IMR-90 (cell line): Measurements from ENCODE around the gene KIAA1328. TPM values are rescaled to one million over a fixed set of nuclear protein-coding genes. Genes with fewer than 3 reads are reported as not detected.

ENCODE experiments used
- ATAC-seq: fragments of 200-7000 bp; cut with Tn5 transposase; 2 replicates; pipeline ENCODE4 v1.9.1; 2020; ENCODE audit warnings: low read depth, mild to moderate bottlenecking, moderate library complexity
- BruUV-seq: library from RNA; stranded (reverse); fragments of 400-500 nt; replicated peaks from 2 replicates; lab custom pipeline; 2021; lab: Mats Ljungman, UMichigan
- CTCF ChIA-PET: fragments of 300-600 bp; formaldehyde crosslinking; extraction: SDS; loops from one replicate; lab custom pipeline; 2021; ENCODE audit warnings: antibody characterized with exemption; lab: Yijun Ruan, JAX
- POLR2A ChIA-PET: fragments of 300-600 bp; sonication (Branson Sonifier 250); formaldehyde crosslinking; loops from one replicate; lab custom pipeline; 2022; ENCODE audit warnings: antibody characterized with exemption; ENCODE audit not compliant: unreplicated experiment; lab: Charles Lee
- DNase-seq: peaks from one replicate; pipeline ENCODE4 v3.0.0; 2013
- H2AFZ ChIP-seq: replicated peaks from 2 replicates; pipeline ENCODE3; 2013; ENCODE audit warnings: low read length, mild to moderate bottlenecking; ENCODE audit not compliant: poor library complexity
- H2AK5ac ChIP-seq: 2 replicates; pipeline ENCODE4 v1.6.1; 2013; ENCODE audit warnings: low read depth, low read length, inconsistent platforms
- H2AK9ac ChIP-seq: replicated peaks from 2 replicates; pipeline ENCODE3; 2013; ENCODE audit warnings: mild to moderate bottlenecking, low read depth, low read length, moderate library complexity; ENCODE audit not compliant: poor library complexity
- H2BK120ac ChIP-seq: 2 replicates; pipeline ENCODE4 v1.6.1; 2013; ENCODE audit warnings: low read depth, low read length, inconsistent platforms
- H2BK15ac ChIP-seq: 3 replicates; pipeline ENCODE4 v1.6.1; 2013; ENCODE audit warnings: low read depth, low read length, inconsistent platforms
- H2BK20ac ChIP-seq: 2 replicates; pipeline ENCODE4 v1.6.1; 2013; ENCODE audit warnings: low read depth, mild to moderate bottlenecking, inconsistent platforms, low read length, moderate library complexity
- H2BK5ac ChIP-seq: 2 replicates; pipeline ENCODE4 v1.6.1; 2013; ENCODE audit warnings: mild to moderate bottlenecking, low read depth, low read length, inconsistent platforms; ENCODE audit not compliant: poor library complexity, severe bottlenecking
- H3K14ac ChIP-seq: replicated peaks from 2 replicates; pipeline ENCODE4 v1.6.1; 2013; ENCODE audit warnings: low read depth, low read length, inconsistent platforms
- H3K18ac ChIP-seq: 2 replicates; pipeline ENCODE4 v1.6.1; 2013; ENCODE audit warnings: low read depth, low read length, control low read depth
- H3K23ac ChIP-seq: 2 replicates; pipeline ENCODE4 v1.6.1; 2013; ENCODE audit warnings: low read depth, low read length, inconsistent platforms
- H3K27ac ChIP-seq: 2 replicates; pipeline ENCODE4 v1.5.1; 2013; ENCODE audit warnings: mild to moderate bottlenecking, control low read depth, low read length; ENCODE audit not compliant: insufficient read depth
- H3K27me3 ChIP-seq: 2 replicates; pipeline ENCODE4 v1.6.1; 2013; ENCODE audit warnings: low read length; ENCODE audit not compliant: control insufficient read depth, insufficient read depth
- H3K36me3 ChIP-seq: 2 replicates; pipeline ENCODE4 v1.6.1; 2013; ENCODE audit warnings: low read length, mixed read lengths; ENCODE audit not compliant: control insufficient read depth, insufficient read depth
- H3K4ac ChIP-seq: 2 replicates; pipeline ENCODE4 v1.6.1; 2013; ENCODE audit warnings: low read depth, low read length, inconsistent platforms
- H3K4me1 ChIP-seq: 2 replicates; pipeline ENCODE4 v1.6.1; 2013; ENCODE audit warnings: low read length, mixed read lengths; ENCODE audit not compliant: control insufficient read depth, insufficient read depth
- H3K4me2 ChIP-seq: 2 replicates; pipeline ENCODE4 v1.6.1; 2013; ENCODE audit warnings: low read depth, mild to moderate bottlenecking, control low read depth, low read length, moderate library complexity
- H3K4me3 ChIP-seq: 2 replicates; pipeline ENCODE4 v1.5.1; 2013; ENCODE audit warnings: low read depth, mild to moderate bottlenecking, control low read depth, low read length, moderate library complexity; ENCODE audit not compliant: insufficient read depth
- H3K56ac ChIP-seq: 2 replicates; pipeline ENCODE4 v1.6.1; 2013; ENCODE audit warnings: low read length, inconsistent platforms; ENCODE audit not compliant: insufficient read depth; ENCODE audit errors: extremely low read depth
- H3K79me1 ChIP-seq, 2 experiments: 2 replicates each; pipeline ENCODE4 v1.6.1; 2013; ENCODE audit warnings: low read length in 2 of 2, inconsistent platforms in 1 of 2, low read depth in 1 of 2
- H3K9ac ChIP-seq: 2 replicates; pipeline ENCODE4 v1.6.1; 2013; ENCODE audit warnings: low read depth, low read length, control low read depth
- H3K9me1 ChIP-seq: 2 replicates; pipeline ENCODE4 v1.6.1; 2013; ENCODE audit warnings: low read length, inconsistent platforms; ENCODE audit not compliant: insufficient read depth
- H3K9me3 ChIP-seq: 2 replicates; pipeline ENCODE4 v1.6.1; 2013; ENCODE audit warnings: low read length; ENCODE audit not compliant: control insufficient read depth, insufficient read depth
- H4K20me1 ChIP-seq: 2 replicates; pipeline ENCODE4 v1.6.1; 2013; ENCODE audit warnings: low read length, inconsistent platforms; ENCODE audit not compliant: insufficient read depth
- H4K5ac ChIP-seq: 2 replicates; pipeline ENCODE4 v1.6.1; 2013; ENCODE audit warnings: mild to moderate bottlenecking, low read depth, low read length, control low read depth
- H4K8ac ChIP-seq, 2 experiments: 2 replicates each; pipeline ENCODE4 v1.6.1; 2013; ENCODE audit warnings: low read depth in 2 of 2, low read length in 2 of 2, control low read depth in 1 of 2, inconsistent platforms in 1 of 2
- H4K91ac ChIP-seq: 2 replicates; pipeline ENCODE4 v1.6.1; 2013; ENCODE audit warnings: low read depth, low read length, inconsistent platforms; ENCODE audit not compliant: insufficient read depth
- BHLHE40 ChIP-seq: fragments of 150-350 bp; IDR thresholded peaks from 2 replicates; pipeline ENCODE4 v1.6.1; 2016; ENCODE audit warnings: mild to moderate bottlenecking, low read depth, low read length
- CTCF ChIP-seq: conservative IDR thresholded peaks from 2 replicates; pipeline ENCODE4 v1.5.1; 2012; ENCODE audit warnings: mild to moderate bottlenecking, low read depth, low read length, improper control_type of control experiment
- FOS ChIP-seq: fragments of 150-350 bp; IDR thresholded peaks from 2 replicates; pipeline ENCODE4 v1.6.1; 2016; ENCODE audit warnings: low read depth, low read length
- MAFK ChIP-seq: IDR thresholded peaks from 2 replicates; pipeline ENCODE4 v1.6.1; 2012; ENCODE audit warnings: low read depth, low read length, improper control_type of control experiment
- NFE2L2 ChIP-seq: fragments of 150-350 bp; IDR thresholded peaks from 2 replicates; pipeline ENCODE4 v1.6.1; 2016; ENCODE audit warnings: low read depth, mild to moderate bottlenecking, low read length
- POLR2A ChIP-seq: IDR thresholded peaks from 2 replicates; pipeline ENCODE4 v1.6.1; 2012; ENCODE audit warnings: mild to moderate bottlenecking, low read depth, low read length
- RAD21 ChIP-seq: IDR thresholded peaks from 2 replicates; pipeline ENCODE4 v1.6.1; 2012; ENCODE audit warnings: low read length, improper control_type of control experiment
- RCOR1 ChIP-seq: IDR thresholded peaks from 2 replicates; pipeline ENCODE4 v1.6.1; 2012; ENCODE audit warnings: mild to moderate bottlenecking, low read length, improper control_type of control experiment; ENCODE audit not compliant: insufficient replicate concordance
- RFX5 ChIP-seq: IDR thresholded peaks from 2 replicates; pipeline ENCODE4 v1.8.0; 2012; ENCODE audit warnings: low read depth, mild to moderate bottlenecking, low read length, moderate library complexity
- USF2 ChIP-seq: fragments of 150-350 bp; IDR thresholded peaks from 2 replicates; pipeline ENCODE4 v1.6.1; 2017; ENCODE audit warnings: mild to moderate bottlenecking, antibody characterized with exemption, low read length, low read depth
- dilution Hi-C: fragments of 300-500 bp; cut with HindIII; formaldehyde crosslinking; loops from one replicate; pipeline ENCODE4 v1.14.3; 2018; ENCODE audit warnings: low sequenced_read_pairs; ENCODE audit not compliant: unreplicated experiment
- in situ Hi-C: fragments of 300-500 bp; cut with MboI; formaldehyde crosslinking; loops from 3 replicates; pipeline ENCODE4 v1.14.3; 2019; ENCODE audit warnings: low sequenced_read_pairs, inconsistent platforms, mixed read lengths
- intact Hi-C: fragments of 100-400 bp; cut with micrococcal nuclease; formaldehyde crosslinking; loops from 2 replicates; pipeline ENCODE4 v1.10.0; 2022
- polyA plus RNA-seq, 3 experiments: library from polyadenylated mRNA; depleted of rRNA; stranded (reverse); fragments of >200 nt; gene quantifications; 2 replicates each; pipeline ENCODE4 v1.2.3, GENCODE V29; 2012; ENCODE audit warnings: low replicate concordance in 1 of 3
- total RNA-seq: library from RNA; depleted of rRNA; stranded (reverse); fragments of >200 nt; gene quantifications from 2 replicates; pipeline ENCODE4 v1.2.3, GENCODE V29; 2012
- TF ChIP-seq, protein P1 (sequence below): fragments of 150-350 bp; IDR thresholded peaks from 2 replicates; pipeline ENCODE4 v1.6.1; 2016; ENCODE audit warnings: low read depth, mild to moderate bottlenecking, low read length, moderate library complexity, borderline replicate concordance

Gene KIAA1328
- total and polyA plus RNA-seq, 2 of the 4 experiments (the other 2 are of a cell fraction): 2.4 to 7.0 TPM

DNA sequence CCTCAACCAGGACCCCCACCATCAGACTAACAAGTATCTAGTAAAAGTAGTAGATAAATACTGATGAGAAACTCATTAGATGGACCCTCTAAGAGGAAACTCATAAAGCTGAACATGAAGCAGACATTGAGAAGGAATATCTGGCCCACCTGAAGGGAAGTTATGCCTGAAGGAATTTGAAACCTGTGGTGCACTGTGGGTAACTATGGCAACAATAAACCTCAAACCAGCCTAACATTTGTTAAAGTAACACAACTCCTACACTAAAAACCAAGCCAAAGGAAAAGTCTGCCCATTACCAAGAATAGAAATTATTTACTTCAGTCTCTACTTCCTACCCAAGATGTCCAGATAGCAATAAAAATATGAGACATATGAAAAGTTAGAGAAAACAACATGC, 43.4 kb downstream of the KIAA1328 start:
- Histone ChIP-seq H4K5ac (no peak overlapping the region), H4K91ac (no peak overlapping the region), H3K9me1 (no peaks in the 10 kb centered on the region), H2BK15ac (no peak overlapping the region), H3K4ac (no peak overlapping the region), H2AFZ (no peak overlapping the region), H3K36me3 (no peaks in the 10 kb centered on the region), H3K4me1 (no peaks in the 10 kb centered on the region), H3K4me3 (no peak overlapping the region), H4K8ac (no peak overlapping the region), H3K9ac (no peak overlapping the region), H4K20me1 (no peaks in the 10 kb centered on the region), H3K14ac (no peak overlapping the region), H2BK20ac (no peak overlapping the region), H2BK5ac (no peak overlapping the region), H2BK120ac (no peak overlapping the region), H3K56ac (no peak overlapping the region), H3K27me3 (no peaks in the 10 kb centered on the region), H3K4me2 (no peak overlapping the region), H3K9me3 (no peaks in the 10 kb centered on the region), H3K27ac (no peak overlapping the region), H3K79me1 (no peaks in the 10 kb centered on the region), H2AK5ac (no peak overlapping the region), H3K18ac (no peak overlapping the region), H3K23ac (no peak overlapping the region), H2AK9ac (no peak overlapping the region)
- TF ChIP-seq USF2 (no peak), CTCF (no peak), RAD21 (no peak), NFE2L2 (no peak), RFX5 (no peak), POLR2A (no peak), MAFK (no peak), RCOR1 (no peak), BHLHE40 (no peak), FOS (no peak)
- TF ChIP-seq, protein P1, sequence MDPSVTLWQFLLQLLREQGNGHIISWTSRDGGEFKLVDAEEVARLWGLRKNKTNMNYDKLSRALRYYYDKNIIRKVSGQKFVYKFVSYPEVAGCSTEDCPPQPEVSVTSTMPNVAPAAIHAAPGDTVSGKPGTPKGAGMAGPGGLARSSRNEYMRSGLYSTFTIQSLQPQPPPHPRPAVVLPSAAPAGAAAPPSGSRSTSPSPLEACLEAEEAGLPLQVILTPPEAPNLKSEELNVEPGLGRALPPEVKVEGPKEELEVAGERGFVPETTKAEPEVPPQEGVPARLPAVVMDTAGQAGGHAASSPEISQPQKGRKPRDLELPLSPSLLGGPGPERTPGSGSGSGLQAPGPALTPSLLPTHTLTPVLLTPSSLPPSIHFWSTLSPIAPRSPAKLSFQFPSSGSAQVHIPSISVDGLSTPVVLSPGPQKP: no peak
- CTCF ChIA-PET: no interaction called here
- in situ Hi-C loops (no loop called here), dilution Hi-C loops (no loop called here), intact Hi-C loops (no loop called here)
- BruUV-seq: no TSS peak
- POLR2A ChIA-PET: no interaction called here
- ATAC-seq: no peak
- no peak for DNase-seq
